HFF-Myc (cell line): ENCODE data around the gene ARL3.

ENCODE experiments used
- DNase-seq: peaks from one replicate; pipeline ENCODE4 v3.0.0-alpha.2; 2011; ENCODE audit warnings: low read depth; ENCODE audit errors: extremely low read depth
- H3K4me3 ChIP-seq: replicated peaks from 2 replicates; pipeline ENCODE4 v1.5.1; 2011; ENCODE audit warnings: low read depth, mild to moderate bottlenecking, control low read depth, low read length
- CTCF ChIP-seq: IDR thresholded peaks from 2 replicates; pipeline ENCODE4 v1.5.1; 2012; ENCODE audit warnings: mild to moderate bottlenecking, low read depth, low read length, control low read depth; ENCODE audit errors: missing control alignments

Gene ARL3

GRCh38 chr10:102758240-102758932 is 44.2 kb upstream of the ARL3 start:
- TF ChIP-seq CTCF, result no peak
- no peak overlapping the region for H3K4me3 ChIP-seq
- DNase-seq, result no peak

GRCh38 chr10:102757323-102757722 is 43.1 kb upstream of the ARL3 start:
- H3K4me3 ChIP-seq, result no peak overlapping the region
- no peak for DNase-seq
- TF ChIP-seq CTCF, result no peak

- H3K4me3 ChIP-seq, result no peak overlapping the region
- DNase-seq, result no peak
- TF ChIP-seq CTCF, result no peak
Observed at GRCh38 chr10:102753718-102754117, 39.5 kb upstream of the ARL3 start.

GRCh38 chr10:102752934-102753664 is 38.9 kb upstream of the ARL3 start:
- H3K4me3 ChIP-seq, result no peak overlapping the region
- DNase-seq, result no peak
- peak; percentile 64 for TF ChIP-seq CTCF

GRCh38 chr10:102752266-102752930 is 38.2 kb upstream of the ARL3 start:
- no peak for DNase-seq
- TF ChIP-seq CTCF, result no peak
- H3K4me3 ChIP-seq, result no peak overlapping the region

- no peak for TF ChIP-seq CTCF
- no peak for DNase-seq
- H3K4me3 ChIP-seq, result peak overlapping the region; percentile 71
Observed at GRCh38 chr10:102745157-102745556, 31.0 kb upstream of the ARL3 start.
